ENCODE data around the gene UBR2.
"Not testable (repeated sequence)": the region's sequence is repeated elsewhere in the genome, so short reads cannot be mapped to it uniquely, and the experiment has no call there.

- TF ChIP-seq CTCF, POLR2A (IDR thresholded peaks at IDR 0.05): not testable (repeated sequence)
Observed at GRCh38 chr6:42576538-42576937, 12.7 kb downstream of the UBR2 start.

Data from tibial nerve (tissue), 3 donors.